ENCODE measurements around the gene MRPL37. TPM values are rescaled to one million over a fixed set of nuclear protein-coding genes. Genes with fewer than 3 reads are reported as not detected.
A peak's percentile ranks its signal among the peaks of the same experiment; 100 is the strongest.

Gene MRPL37
- 180 and 198 TPM in 2 replicates for total RNA-seq (2021)
- Bru-seq, nascent RNA: percentile 79 among the genes with signal in this experiment
- BruChase-seq, experiment 1, labeled RNA remaining after a 2-hour chase: percentile 80 among the genes with signal in this experiment
- percentile 88 among the genes with signal in this experiment for BruChase-seq, experiment 2, labeled RNA remaining after a 6-hour chase
- long read RNA-seq, transcript MRPL37-202 (7 exons, 1,483 nt): major isoform, 311 of 389 reads
- long read RNA-seq, partial matches to known transcripts: 58 of 389 reads
- long read RNA-seq, other reads (novel, unspliced or antisense): 17 of 389 reads

DNA sequence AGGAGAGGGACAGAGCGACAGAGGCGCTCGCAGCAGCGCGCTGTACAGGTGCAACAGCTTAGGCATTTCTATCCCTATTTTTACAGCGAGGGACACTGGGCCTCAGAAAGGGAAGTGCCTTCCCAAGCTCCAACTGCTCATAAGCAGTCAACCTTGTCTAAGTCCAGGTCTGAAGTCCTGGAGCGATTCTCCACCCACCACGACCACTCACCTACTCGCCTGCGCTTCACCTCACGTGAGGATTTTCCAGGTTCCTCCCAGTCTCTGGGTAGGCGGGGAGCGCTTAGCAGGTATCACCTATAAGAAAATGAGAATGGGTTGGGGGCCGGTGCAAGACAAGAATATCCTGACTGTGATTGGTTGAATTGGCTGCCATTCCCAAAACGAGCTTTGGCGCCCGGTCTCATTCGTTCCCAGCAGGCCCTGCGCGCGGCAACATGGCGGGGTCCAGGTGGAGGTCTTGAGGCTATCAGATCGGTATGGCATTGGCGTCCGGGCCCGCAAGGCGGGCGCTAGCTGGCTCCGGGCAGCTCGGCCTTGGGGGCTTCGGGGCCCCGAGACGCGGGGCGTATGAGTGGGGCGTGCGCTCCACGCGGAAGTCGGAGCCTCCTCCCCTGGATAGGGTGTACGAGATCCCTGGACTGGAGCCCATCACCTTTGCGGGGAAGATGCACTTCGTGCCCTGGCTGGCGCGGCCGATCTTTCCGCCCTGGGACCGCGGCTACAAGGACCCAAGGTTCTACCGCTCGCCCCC, at the start of gene MRPL37, which contains the start of gene CYB5RL:
Gene MRPL37, plus strand, starts transcription at position 403 of the 754 bp plus-strand sequence. Its CDS starts 77 bp downstream, at position 480.
Gene CYB5RL, minus strand, starts transcription at position 266 of the 754 bp plus-strand sequence. CDS start 4,414 bp downstream, outside the sequence.
- H3K27ac ChIP-seq: no peak within 1 kb of the TSS
- POLR2A ChIA-PET (ENCODE audit: unreplicated experiment): interaction anchor here (0.5 to 0.6 kb wide), 4 partner anchors 11 to 1047 kb away, joined by 3 to 11 read pairs (median 6); no protein-coding TSS in a partner anchor
- H2AFZ ChIP-seq: peak within 1 kb of the TSS; percentile 94
- H3K79me2 ChIP-seq (ENCODE audit: low read depth): peaks cover 32% of the 10 kb centered on the region
- peak within 1 kb of the TSS; percentile 100 for H3K4me2 ChIP-seq
- peaks cover 18% of the 10 kb centered on the region for H3K4me1 ChIP-seq (replicated peaks; ENCODE audit: insufficient read depth)
- H3K9me3 ChIP-seq (ENCODE audit: insufficient read depth, low read depth): no peaks in the 10 kb centered on the region
- TF ChIP-seq, protein P1, sequence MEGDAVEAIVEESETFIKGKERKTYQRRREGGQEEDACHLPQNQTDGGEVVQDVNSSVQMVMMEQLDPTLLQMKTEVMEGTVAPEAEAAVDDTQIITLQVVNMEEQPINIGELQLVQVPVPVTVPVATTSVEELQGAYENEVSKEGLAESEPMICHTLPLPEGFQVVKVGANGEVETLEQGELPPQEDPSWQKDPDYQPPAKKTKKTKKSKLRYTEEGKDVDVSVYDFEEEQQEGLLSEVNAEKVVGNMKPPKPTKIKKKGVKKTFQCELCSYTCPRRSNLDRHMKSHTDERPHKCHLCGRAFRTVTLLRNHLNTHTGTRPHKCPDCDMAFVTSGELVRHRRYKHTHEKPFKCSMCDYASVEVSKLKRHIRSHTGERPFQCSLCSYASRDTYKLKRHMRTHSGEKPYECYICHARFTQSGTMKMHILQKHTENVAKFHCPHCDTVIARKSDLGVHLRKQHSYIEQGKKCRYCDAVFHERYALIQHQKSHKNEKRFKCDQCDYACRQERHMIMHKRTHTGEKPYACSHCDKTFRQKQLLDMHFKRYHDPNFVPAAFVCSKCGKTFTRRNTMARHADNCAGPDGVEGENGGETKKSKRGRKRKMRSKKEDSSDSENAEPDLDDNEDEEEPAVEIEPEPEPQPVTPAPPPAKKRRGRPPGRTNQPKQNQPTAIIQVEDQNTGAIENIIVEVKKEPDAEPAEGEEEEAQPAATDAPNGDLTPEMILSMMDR (conservative IDR thresholded peaks at IDR 0.05): no peak
- TF ChIP-seq EZH2 (IDR thresholded peaks at IDR 0.05; ENCODE audit: low read depth): no peak
- no peaks in the 10 kb centered on the region for H4K20me1 ChIP-seq (ENCODE audit: insufficient read depth)
- peak; percentile 93 to 94 for DNase-seq
- no peaks in the 10 kb centered on the region for H3K36me3 ChIP-seq (ENCODE audit: low read depth)
- H3F3A ChIP-seq (ENCODE audit: insufficient read depth, low read depth): peaks cover 9% of the 10 kb centered on the region; the same call in 1 of the 2 replicates
- CTCF ChIA-PET: interaction anchor here (0.8 kb wide), 1 partner anchor 82 kb away, joined by 3 read pairs; no protein-coding TSS in a partner anchor
- intact Hi-C loops (cut with micrococcal nuclease; ENCODE audit: unreplicated experiment): loop anchor here (1.0 to 5.0 kb wide), 2 partner anchors 79 to 287 kb away; no protein-coding TSS in a partner anchor
- no peaks in the 10 kb centered on the region for H3K9me2 ChIP-seq (ENCODE audit: insufficient read depth)
- H3K4me3 ChIP-seq: peak within 1 kb of the TSS; percentile 98
- no TSS peak for BruUV-seq (replicated peaks)
- no peaks in the 10 kb centered on the region for H3K27me3 ChIP-seq (ENCODE audit: insufficient read depth, low read depth)

DNA sequence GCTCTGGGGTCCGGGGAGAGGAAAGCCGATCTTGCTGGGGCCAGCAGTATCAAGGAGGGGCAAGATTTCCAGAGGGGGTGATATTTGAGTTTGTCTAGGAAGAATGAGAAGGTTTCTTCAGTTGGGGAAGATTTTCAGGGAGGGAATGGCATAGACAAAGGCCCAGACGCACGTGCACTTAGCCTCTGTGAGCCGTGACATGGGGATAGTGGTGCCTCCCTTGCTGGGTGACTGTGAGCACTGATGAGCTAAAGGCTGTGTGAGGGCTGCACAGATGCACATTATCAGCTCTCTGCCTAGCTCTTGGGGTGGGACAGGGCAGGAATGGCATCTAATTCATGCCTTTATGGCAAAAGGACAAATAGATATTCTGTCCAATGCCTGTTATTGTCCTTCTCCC, 49.0 kb upstream of the MRPL37 start:
- no peaks in the 10 kb centered on the region for H3F3A ChIP-seq (ENCODE audit: insufficient read depth, low read depth)
- no peak overlapping the region for H2AFZ ChIP-seq
- H3K27me3 ChIP-seq (ENCODE audit: insufficient read depth, low read depth): no peaks in the 10 kb centered on the region
- H4K20me1 ChIP-seq (ENCODE audit: insufficient read depth): no peaks in the 10 kb centered on the region
- no peaks in the 10 kb centered on the region for H3K79me2 ChIP-seq (ENCODE audit: low read depth)
- CTCF ChIA-PET: no interaction called here
- no peaks in the 10 kb centered on the region for H3K36me3 ChIP-seq (ENCODE audit: low read depth)
- intact Hi-C loops (cut with micrococcal nuclease; ENCODE audit: unreplicated experiment): no loop called here
- no peak overlapping the region for H3K4me2 ChIP-seq
- DNase-seq: no peak
- no peaks in the 10 kb centered on the region for H3K4me1 ChIP-seq (replicated peaks; ENCODE audit: insufficient read depth)
- H3K27ac ChIP-seq: no peak overlapping the region
- TF ChIP-seq, protein P1 (conservative IDR thresholded peaks at IDR 0.05): no peak
- TF ChIP-seq EZH2 (IDR thresholded peaks at IDR 0.05; ENCODE audit: low read depth): no peak
- no peaks in the 10 kb centered on the region for H3K9me3 ChIP-seq (ENCODE audit: insufficient read depth, low read depth)
- H3K9me2 ChIP-seq (ENCODE audit: insufficient read depth): no peaks in the 10 kb centered on the region
- H3K4me3 ChIP-seq: no peak overlapping the region
- POLR2A ChIA-PET (ENCODE audit: unreplicated experiment): no interaction called here
- BruUV-seq (replicated peaks): no TSS peak

DNA sequence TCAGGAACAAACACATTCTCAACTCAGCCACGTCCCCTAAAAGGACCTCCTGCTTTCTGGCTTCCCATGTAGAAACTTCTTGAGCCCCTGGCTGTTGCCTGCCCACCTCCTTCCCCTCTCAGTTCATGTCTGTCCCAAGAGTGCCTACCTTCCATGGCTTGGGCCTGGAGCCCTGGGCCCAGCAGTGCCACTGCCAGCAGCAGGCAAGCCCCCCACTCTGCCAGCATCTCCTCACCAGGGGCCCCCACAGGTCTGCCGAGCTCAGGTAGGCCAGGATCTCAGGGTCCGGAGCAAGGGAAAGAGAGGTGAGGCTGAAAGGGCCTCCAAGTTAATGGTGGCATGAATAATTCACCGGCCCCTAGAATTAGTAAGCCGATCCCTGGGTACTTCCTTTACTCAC, 47.3 kb upstream of the MRPL37 start, which contains the start of gene CDCP2:
Gene CDCP2, minus strand, starts transcription at position 305 of the 400 bp plus-strand sequence. Its CDS starts 78 bp downstream, at position 227.
- peaks cover 2% of the 10 kb centered on the region; the same call in 1 of the 2 replicates for H3K4me1 ChIP-seq (replicated peaks; ENCODE audit: insufficient read depth)
- no TSS peak for BruUV-seq (replicated peaks)
- POLR2A ChIA-PET (ENCODE audit: unreplicated experiment): no interaction called here
- no peaks in the 10 kb centered on the region for H3K9me3 ChIP-seq (ENCODE audit: insufficient read depth, low read depth)
- no peaks in the 10 kb centered on the region for H3K79me2 ChIP-seq (ENCODE audit: low read depth)
- H3K27me3 ChIP-seq (ENCODE audit: insufficient read depth, low read depth): no peaks in the 10 kb centered on the region
- CTCF ChIA-PET: no interaction called here
- no peak within 1 kb of the TSS for H3K4me3 ChIP-seq
- DNase-seq: no peak
- no peak within 1 kb of the TSS for H3K27ac ChIP-seq
- no peak within 1 kb of the TSS for H3K4me2 ChIP-seq
- no peaks in the 10 kb centered on the region for H3K9me2 ChIP-seq (ENCODE audit: insufficient read depth)
- H3F3A ChIP-seq (ENCODE audit: insufficient read depth, low read depth): no peaks in the 10 kb centered on the region
- TF ChIP-seq EZH2 (IDR thresholded peaks at IDR 0.05; ENCODE audit: low read depth): no peak
- TF ChIP-seq, protein P1 (conservative IDR thresholded peaks at IDR 0.05): no peak
- intact Hi-C loops (cut with micrococcal nuclease; ENCODE audit: unreplicated experiment): no loop called here
- no peak within 1 kb of the TSS for H2AFZ ChIP-seq
- H3K36me3 ChIP-seq (ENCODE audit: low read depth): no peaks in the 10 kb centered on the region
- H4K20me1 ChIP-seq (ENCODE audit: insufficient read depth): no peaks in the 10 kb centered on the region
